K562 (cell line): ENCODE results near the gene HIVEP1. TPM values are rescaled to one million over a fixed set of nuclear protein-coding genes. Genes with fewer than 3 reads are reported as not detected.

Experiments
- ATAC-seq: fragments of 200-7000 bp; cut with Tn5 transposase; 3 replicates; pipeline ENCODE4 v1.9.1; 2020; ENCODE audit warnings: moderate library complexity
- BruUV-seq: library from RNA; stranded (reverse); fragments of 400-500 nt; replicated peaks from 2 replicates; lab custom pipeline; 2021; lab: Mats Ljungman, UMichigan
- CTCF ChIA-PET: fragments of 300-600 bp; formaldehyde crosslinking; extraction: SDS; loops from one replicate; lab custom pipeline; 2021; ENCODE audit warnings: low intra/inter-chr PET ratio; lab: Yijun Ruan, JAX
- POLR2A ChIA-PET: fragments of 300-600, 350-650 bp; sonication (Branson Sonifier 250); formaldehyde crosslinking; extraction: SDS; loops from one replicate; lab custom pipeline; 2021; ENCODE audit warnings: antibody characterized with exemption, inconsistent platforms; lab: Yijun Ruan, JAX
- DNase-seq, 4 experiments: peaks; one replicate each; pipeline versions ENCODE4 v3.0.0 to v3.0.0-alpha.2; 2011 to 2018; ENCODE audit warnings: low spot score in 3 of 4, mixed read lengths in 3 of 4; ENCODE audit errors: extremely low read depth in 1 of 4
- FAIRE-seq: peaks from 2 replicates; lab custom pipeline; 2011; peaks lifted over from hg19 to GRCh38; lab: Jason Lieb, UNC
- H2AFZ ChIP-seq: 2 replicates; pipeline ENCODE4 v1.6.0; 2011; ENCODE audit warnings: low read depth, low read length, control low read depth, inconsistent platforms
- H3K27ac ChIP-seq: fragments of 200-600 bp; 3 replicates; pipeline ENCODE4 v1.8.0; 2011; ENCODE audit warnings: low read depth, mild to moderate bottlenecking, control low read depth, inconsistent platforms, low read length, moderate library complexity, mixed read lengths; ENCODE audit errors: extremely low read depth
- H3K27me3 ChIP-seq, 2 experiments: fragments of 300-600 bp in 1 of 2; 2 replicates in 1 of 2; 3 replicates in 1 of 2; pipeline versions ENCODE4 v1.6.0 to v1.8.0; 2011; ENCODE audit warnings: inconsistent platforms in 2 of 2, low read length in 2 of 2, mild to moderate bottlenecking in 1 of 2, mixed read lengths in 1 of 2, moderate library complexity in 1 of 2; ENCODE audit not compliant: control insufficient read depth in 2 of 2, insufficient read depth in 2 of 2
- H3K36me3 ChIP-seq: fragments of 300-600 bp; 3 replicates; pipeline ENCODE4 v1.8.0; 2011; ENCODE audit warnings: mild to moderate bottlenecking, low read length, inconsistent platforms; ENCODE audit not compliant: control insufficient read depth, insufficient read depth
- H3K4me1 ChIP-seq, 2 experiments: fragments of 200-600 bp in 1 of 2; replicated peaks in 1 of 2; 2 replicates in 1 of 2; 3 replicates in 1 of 2; pipeline versions ENCODE4 v1.5.1 to v1.8.0; 2011; ENCODE audit warnings: inconsistent platforms in 2 of 2, low read length in 2 of 2, mild to moderate bottlenecking in 1 of 2, mixed read lengths in 1 of 2, moderate library complexity in 1 of 2; ENCODE audit not compliant: control insufficient read depth in 2 of 2, insufficient read depth in 2 of 2
- H3K4me2 ChIP-seq: 2 replicates; pipeline ENCODE4 v1.6.1; 2011; ENCODE audit warnings: low read length, control low read depth, inconsistent platforms, mixed read lengths; ENCODE audit not compliant: insufficient read depth
- H3K4me3 ChIP-seq: fragments of 200-600 bp; sonication (generic), shearing (Covaris generic); 2 replicates; pipeline ENCODE4 v1.5.1; 2016; ENCODE audit warnings: control low read depth, inconsistent platforms
- H3K79me2 ChIP-seq: fragments of 200-600 bp; 3 replicates; pipeline ENCODE4 v1.8.0; 2011; ENCODE audit warnings: low read length, inconsistent platforms; ENCODE audit not compliant: control insufficient read depth, insufficient read depth
- H3K9ac ChIP-seq, 2 experiments: 2 replicates each; pipeline versions ENCODE4 v1.6.0 to v1.6.1; 2011; ENCODE audit warnings: low read depth in 2 of 2, low read length in 2 of 2, control low read depth in 1 of 2, inconsistent platforms in 1 of 2, mild to moderate bottlenecking in 1 of 2, mixed read lengths in 1 of 2; ENCODE audit not compliant: insufficient read depth in 1 of 2
- H3K9me1 ChIP-seq: one replicate; pipeline ENCODE4 v1.6.0; 2011; ENCODE audit warnings: inconsistent platforms, mild to moderate bottlenecking, low read length, moderate library complexity; ENCODE audit not compliant: control insufficient read depth, insufficient read depth
- H3K9me3 ChIP-seq: replicated peaks from 2 replicates; pipeline ENCODE4 v1.5.1; 2011; ENCODE audit warnings: low read depth, low read length, inconsistent platforms; ENCODE audit not compliant: control insufficient read depth, insufficient read depth
- H4K20me1 ChIP-seq: replicated peaks from 2 replicates; pipeline ENCODE4 v1.6.1; 2011; ENCODE audit warnings: low read length, inconsistent platforms, mixed read lengths; ENCODE audit not compliant: control insufficient read depth, insufficient read depth
- GATAD2B ChIP-seq: fragments of 450-650 bp; IDR thresholded peaks from 2 replicates; pipeline ENCODE4 v1.6.1; 2017; ENCODE audit warnings: mild to moderate bottlenecking, borderline replicate concordance
- KDM1A ChIP-seq, 2 experiments: fragments of 450-650 bp; IDR thresholded peaks; 2 replicates each; pipeline ENCODE4 v1.6.1; 2016; ENCODE audit warnings: mild to moderate bottlenecking in 2 of 2
- MAZ ChIP-seq, 2 experiments: fragments of 450-650 bp in 1 of 2; sonication (generic) in 1 of 2; formaldehyde crosslinking; IDR thresholded peaks in 1 of 2; conservative IDR thresholded peaks in 1 of 2; 2 replicates each; pipeline versions ENCODE4 v1.4.0 to v1.5.0; 2020; ENCODE audit warnings: mild to moderate bottlenecking in 1 of 2, missing genetic modification reagents in 1 of 2
- MEF2A ChIP-seq: IDR thresholded peaks from 2 replicates; pipeline ENCODE4 v1.6.1; 2011; ENCODE audit warnings: low read depth, mild to moderate bottlenecking, low read length, moderate library complexity; ENCODE audit not compliant: control insufficient read depth
- NR2C2 ChIP-seq, 2 experiments: fragments of 200-800 bp in 1 of 2; sonication (Bioruptor generic) in 1 of 2; sonication (generic) in 1 of 2; formaldehyde crosslinking in 1 of 2; IDR thresholded peaks; 2 replicates each; pipeline versions ENCODE4 v1.6.1 to v1.8.0; 2016 to 2022; ENCODE audit warnings: mild to moderate bottlenecking in 1 of 2, missing compliant biosample characterization in 1 of 2, missing genetic modification characterization in 1 of 2, missing genetic modification reagents in 1 of 2
- SAFB ChIP-seq: fragments of 200-400 bp; formaldehyde crosslinking; IDR thresholded peaks from 2 replicates; pipeline ENCODE4 v1.6.1; 2017; ENCODE audit warnings: low read depth, low read length, borderline replicate concordance
- TRIM24 ChIP-seq, 2 experiments: fragments of 450-650 bp; IDR thresholded peaks; 2 replicates each; pipeline ENCODE4 v1.6.1; 2016
- YY1 ChIP-seq, 3 experiments: IDR thresholded peaks; 2 replicates each; pipeline ENCODE4 v1.6.1; 2011; ENCODE audit warnings: low read length in 2 of 3, mild to moderate bottlenecking in 2 of 3, moderate library complexity in 2 of 3, borderline replicate concordance in 1 of 3, control low read depth in 1 of 3, low read depth in 1 of 3; ENCODE audit not compliant: insufficient read depth in 3 of 3, insufficient replicate concordance in 2 of 3, control insufficient read depth in 1 of 3, insufficient read length in 1 of 3; ENCODE audit errors: extremely low read depth in 1 of 3
- ZNF77 ChIP-seq: fragments of 250-450 bp; sonication (Bioruptor Pico); IDR thresholded peaks from 2 replicates; pipeline ENCODE4 v1.5.0; 2020
- WGBS: fragments of 100-300 bp; shearing (Covaris generic); methylation state at CpG from one replicate; pipeline ENCODE4 v1.1.6; 2016; ENCODE audit warnings: low coverage, mixed read lengths; ENCODE audit not compliant: insufficient coverage; ENCODE audit errors: missing lambda C conversion rate; 5-methylcytosine and 5-hydroxymethylcytosine counted together
- in situ Hi-C: fragments of 300-500 bp; cut with MboI; formaldehyde crosslinking; loops from 4 replicates; pipeline ENCODE4 v1.15.0; 2018; ENCODE audit warnings: inconsistent platforms, mixed read lengths
- intact Hi-C: fragments of 100-400 bp; cut with micrococcal nuclease; formaldehyde crosslinking; loops from 2 replicates; pipeline ENCODE4 v1.14.2; 2022
- polyA plus RNA-seq, 8 experiments: library from polyadenylated mRNA; depleted of rRNA in 4 of 8; stranded (reverse) in 5 of 8; unstranded in 3 of 8; fragments of >200 nt; fragmentation: Nextera tagmentation in 2 of 8; fragmentation: Illumina TruSeq in 1 of 8; extraction: Ambion mirVana in 2 of 8; extraction: Trizol in 1 of 8; gene quantifications; 2 replicates each; pipeline versions ENCODE4 v1.2.1 to v1.2.3, GENCODE V29; 2011 to 2014; ENCODE audit warnings: inconsistent platforms in 1 of 8, missing spikeins in 1 of 8
- total RNA-seq, 7 experiments: library from RNA; depleted of rRNA in 6 of 7; stranded (reverse); fragments of >200 nt in 6 of 7; fragmentation: Illumina TruSeq in 2 of 7; extraction: Trizol in 2 of 7; gene quantifications; 2 replicates each; pipeline versions ENCODE4 v1.2.1 to v1.2.3, GENCODE V29; 2011 to 2021; ENCODE audit warnings: low replicate concordance in 1 of 7
- TF ChIP-seq, protein P1 (sequence below): sonication (generic); formaldehyde crosslinking; IDR thresholded peaks from 2 replicates; pipeline ENCODE4 v1.4.0; 2020; ENCODE audit warnings: mild to moderate bottlenecking, missing genetic modification reagents
- TF ChIP-seq, protein P2 (sequence below): fragments of 250-450 bp; sonication (Bioruptor Pico); IDR thresholded peaks from 2 replicates; pipeline ENCODE4 v1.4.0; 2020; ENCODE audit warnings: mild to moderate bottlenecking, moderate library complexity

HIVEP1 gene
- total and polyA plus RNA-seq, 9 of the 15 experiments (the other 6 are each of a cell fraction or from before 2014, with no cell fraction given), result 6.0 to 33.3 (median 21.7) TPM

GRCh38 chr6:11965499-11965898 is 46.6 kb upstream of the HIVEP1 start (continued):
- TF ChIP-seq, protein P1, sequence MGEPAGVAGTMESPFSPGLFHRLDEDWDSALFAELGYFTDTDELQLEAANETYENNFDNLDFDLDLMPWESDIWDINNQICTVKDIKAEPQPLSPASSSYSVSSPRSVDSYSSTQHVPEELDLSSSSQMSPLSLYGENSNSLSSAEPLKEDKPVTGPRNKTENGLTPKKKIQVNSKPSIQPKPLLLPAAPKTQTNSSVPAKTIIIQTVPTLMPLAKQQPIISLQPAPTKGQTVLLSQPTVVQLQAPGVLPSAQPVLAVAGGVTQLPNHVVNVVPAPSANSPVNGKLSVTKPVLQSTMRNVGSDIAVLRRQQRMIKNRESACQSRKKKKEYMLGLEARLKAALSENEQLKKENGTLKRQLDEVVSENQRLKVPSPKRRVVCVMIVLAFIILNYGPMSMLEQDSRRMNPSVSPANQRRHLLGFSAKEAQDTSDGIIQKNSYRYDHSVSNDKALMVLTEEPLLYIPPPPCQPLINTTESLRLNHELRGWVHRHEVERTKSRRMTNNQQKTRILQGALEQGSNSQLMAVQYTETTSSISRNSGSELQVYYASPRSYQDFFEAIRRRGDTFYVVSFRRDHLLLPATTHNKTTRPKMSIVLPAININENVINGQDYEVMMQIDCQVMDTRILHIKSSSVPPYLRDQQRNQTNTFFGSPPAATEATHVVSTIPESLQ (CRISPR knock-in tag), result no peak
- TF ChIP-seq ZNF77 (CRISPR knock-in tag) (no peak), YY1 (IDR thresholded peaks at IDR 0.05; ENCODE audit: borderline replicate concordance in 1 of 3, control insufficient read depth in 1 of 3, extremely low read depth in 1 of 3, insufficient read depth in 3 of 3, insufficient read length in 1 of 3, insufficient replicate concordance in 2 of 3, low read depth in 1 of 3, low read length in 2 of 3) (no peak), MEF2A (no peak)

DNA sequence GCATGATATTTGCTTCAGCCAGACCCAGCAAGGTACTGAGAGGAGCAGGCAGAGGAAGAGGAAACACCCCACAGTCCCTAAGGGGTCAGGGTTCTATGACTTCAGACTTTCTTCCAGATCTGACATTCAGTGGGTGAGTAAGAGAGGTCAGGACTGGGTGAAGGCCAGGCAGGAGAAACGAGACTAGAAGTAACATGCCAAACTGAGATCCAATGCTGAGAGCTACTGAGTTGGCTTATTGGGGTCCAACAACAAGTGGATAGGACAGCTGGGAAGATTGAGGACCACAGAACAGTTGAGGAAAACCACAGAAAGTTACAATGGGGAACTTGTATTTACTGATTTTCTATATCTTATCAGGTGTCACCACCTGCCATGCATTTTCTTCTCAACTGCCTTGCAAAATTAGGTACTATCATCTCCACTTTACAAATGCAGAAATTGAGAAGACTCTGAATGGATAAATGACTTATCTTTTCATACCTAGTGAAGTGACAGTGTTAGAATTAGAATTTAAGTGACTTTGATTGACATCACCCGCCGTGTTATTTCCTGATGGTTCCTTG is 43.8 kb upstream of the HIVEP1 start:
- ATAC-seq (peak; percentile 91), FAIRE-seq (peak; percentile 89), DNase-seq (peak; percentile 48 to 82 (median 65))
- Histone ChIP-seq H4K20me1 (no peaks in the 10 kb centered on the region), H3K36me3 (no peaks in the 10 kb centered on the region), H3K9me3 (no peaks in the 10 kb centered on the region; the same call in 1 of the 2 replicates), H3K4me3 (no peak overlapping the region), H3K27me3 (no peaks in the 10 kb centered on the region), H3K9me1 (no peaks in the 10 kb centered on the region), H3K4me1 (peaks cover 7 to 21% of the 10 kb centered on the region in 2 experiments), H3K79me2 (no peaks in the 10 kb centered on the region), H3K4me2 (peak overlapping the region; percentile 60), H2AFZ (peak overlapping the region; percentile 63), H3K27ac (peak overlapping the region; percentile 61; the same call in 2 of the 3 replicates), H3K9ac (peak overlapping the region; percentile 0 to 62; a peak in 1 of 4 replicates)
- ChIA-PET CTCF (no interaction called here), POLR2A (interaction anchor here (0.6 to 0.9 kb wide), 2 partner anchors 28 to 33 kb away, joined by 3 to 4 read pairs; no protein-coding TSS in a partner anchor)
- in situ Hi-C loops (no loop called here), intact Hi-C loops (loop anchor here (2.0 kb wide), 1 partner anchor 40 kb away; no protein-coding TSS in a partner anchor)
- no TSS peak for BruUV-seq
- WGBS, result 1% methylated on average over 3 of the region's 3 CpGs
- TF ChIP-seq KDM1A (IDR thresholded peaks at IDR 0.05) (peak; percentile 81 to 84), GATAD2B (peak; percentile 52; the same call in 1 of the 2 replicates), NR2C2 (CRISPR knock-in tag; IDR thresholded peaks at IDR 0.05) (no peak), NR2C2 (tag; IDR thresholded peaks at IDR 0.05) (peak; percentile 52), SAFB (no peak), MAZ (CRISPR knock-in tag; conservative IDR thresholded peaks at IDR 0.05 in 1 of 2, IDR thresholded peaks at IDR 0.05 in 1 of 2) (0 out of 4 replicates have a peak, but pooled peaks of 1 of the 2 experiments have one; percentile 38), TRIM24 (IDR thresholded peaks at IDR 0.05) (peak in 1 of 2 experiments; percentile 42; a peak in 1 of 4 replicates)
- TF ChIP-seq, protein P2, sequence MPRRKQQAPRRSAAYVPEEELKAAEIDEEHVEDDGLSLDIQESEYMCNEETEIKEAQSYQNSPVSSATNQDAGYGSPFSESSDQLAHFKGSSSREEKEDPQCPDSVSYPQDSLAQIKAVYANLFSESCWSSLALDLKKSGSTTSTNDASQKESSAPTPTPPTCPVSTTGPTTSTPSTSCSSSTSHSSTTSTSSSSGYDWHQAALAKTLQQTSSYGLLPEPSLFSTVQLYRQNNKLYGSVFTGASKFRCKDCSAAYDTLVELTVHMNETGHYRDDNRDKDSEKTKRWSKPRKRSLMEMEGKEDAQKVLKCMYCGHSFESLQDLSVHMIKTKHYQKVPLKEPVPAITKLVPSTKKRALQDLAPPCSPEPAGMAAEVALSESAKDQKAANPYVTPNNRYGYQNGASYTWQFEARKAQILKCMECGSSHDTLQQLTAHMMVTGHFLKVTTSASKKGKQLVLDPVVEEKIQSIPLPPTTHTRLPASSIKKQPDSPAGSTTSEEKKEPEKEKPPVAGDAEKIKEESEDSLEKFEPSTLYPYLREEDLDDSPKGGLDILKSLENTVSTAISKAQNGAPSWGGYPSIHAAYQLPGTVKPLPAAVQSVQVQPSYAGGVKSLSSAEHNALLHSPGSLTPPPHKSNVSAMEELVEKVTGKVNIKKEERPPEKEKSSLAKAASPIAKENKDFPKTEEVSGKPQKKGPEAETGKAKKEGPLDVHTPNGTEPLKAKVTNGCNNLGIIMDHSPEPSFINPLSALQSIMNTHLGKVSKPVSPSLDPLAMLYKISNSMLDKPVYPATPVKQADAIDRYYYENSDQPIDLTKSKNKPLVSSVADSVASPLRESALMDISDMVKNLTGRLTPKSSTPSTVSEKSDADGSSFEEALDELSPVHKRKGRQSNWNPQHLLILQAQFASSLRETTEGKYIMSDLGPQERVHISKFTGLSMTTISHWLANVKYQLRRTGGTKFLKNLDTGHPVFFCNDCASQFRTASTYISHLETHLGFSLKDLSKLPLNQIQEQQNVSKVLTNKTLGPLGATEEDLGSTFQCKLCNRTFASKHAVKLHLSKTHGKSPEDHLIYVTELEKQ (CRISPR knock-in tag), result no peak
